Stimulated activated CD8-positive, alpha-beta memory T cell treated with anti-CD3 and anti-CD28 coated beads, Interleukin-7, amount 100 ng/mL, for 4 hours (primary cell): ENCODE data around the gene FRMD3.
"Not testable (repeated sequence)": the region's sequence is repeated elsewhere in the genome, so short reads cannot be mapped to it uniquely, and the experiment has no call there.

Source experiments
- DNase-seq, 2 donors: peaks; one replicate each; pipeline ENCODE4 v3.0.0-alpha.2; 2020; ENCODE audit warnings: low read depth in 2 of 2

FRMD3 gene

DNA sequence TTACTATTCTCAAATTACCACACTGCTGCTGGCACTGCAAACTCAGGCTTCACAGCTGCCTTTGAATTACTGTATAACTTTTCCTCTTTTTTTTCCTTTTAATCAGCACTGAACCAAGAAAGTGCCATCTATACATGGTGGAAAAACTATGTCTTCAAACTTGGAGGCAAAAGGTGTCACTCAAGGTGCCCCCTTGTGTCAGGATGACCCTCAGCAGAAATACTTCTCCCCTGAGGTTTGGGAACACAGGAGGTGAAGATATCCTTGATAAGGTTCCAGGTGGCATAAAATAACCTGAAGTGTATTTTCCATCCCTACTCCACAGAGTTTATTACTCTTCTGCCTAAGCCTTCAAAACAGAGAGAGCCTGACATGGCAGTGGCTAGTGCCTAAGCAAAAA, 14.5 kb downstream of the FRMD3 start:
- DNase-seq, result no peak

GRCh38 chr9:83521411-83521810, 16.8 kb downstream of the FRMD3 start:
- no peak for DNase-seq

DNA sequence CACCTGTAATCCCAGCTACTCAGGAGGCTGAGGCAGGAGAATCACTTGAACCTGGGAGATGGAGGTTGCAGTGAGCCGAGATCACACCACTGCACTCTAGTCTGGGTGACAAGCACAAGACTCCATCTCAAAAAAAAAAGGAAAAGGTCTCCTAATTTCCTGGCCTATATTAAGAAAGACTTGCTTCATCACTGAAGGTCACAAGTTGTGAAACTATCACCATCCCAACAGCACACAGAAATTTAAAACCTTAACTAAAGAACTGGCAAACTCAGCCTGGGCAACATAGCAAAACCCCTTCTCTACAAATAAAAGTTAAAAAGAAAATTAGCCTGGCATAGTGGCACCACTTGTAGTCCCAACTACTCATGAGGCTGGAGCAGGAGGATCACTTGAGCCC, 17.2 kb downstream of the FRMD3 start:
- DNase-seq, result no peak

GRCh38 chr9:83520292-83520691, 17.9 kb downstream of the FRMD3 start:
- no peak for DNase-seq

DNA sequence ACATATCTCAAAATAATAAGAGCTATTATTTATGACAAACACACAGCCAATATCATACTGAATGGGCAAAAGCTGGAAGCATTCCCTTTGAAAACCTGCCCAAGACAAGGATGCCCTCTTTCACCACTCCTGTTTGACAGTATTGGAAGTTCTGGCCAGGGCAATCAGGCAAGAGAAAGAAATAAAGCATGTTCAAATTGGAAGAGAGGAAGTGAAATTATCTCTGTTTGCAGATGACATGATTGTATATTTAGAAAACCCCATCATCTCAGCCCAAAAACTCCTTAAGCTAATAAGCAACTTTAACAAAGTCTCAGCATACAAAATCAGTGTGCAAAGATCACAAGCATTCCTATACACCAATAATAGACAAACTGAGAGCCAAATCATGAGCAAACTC, 20.2 kb downstream of the FRMD3 start:
- DNase-seq, result not testable (repeated sequence)

DNA sequence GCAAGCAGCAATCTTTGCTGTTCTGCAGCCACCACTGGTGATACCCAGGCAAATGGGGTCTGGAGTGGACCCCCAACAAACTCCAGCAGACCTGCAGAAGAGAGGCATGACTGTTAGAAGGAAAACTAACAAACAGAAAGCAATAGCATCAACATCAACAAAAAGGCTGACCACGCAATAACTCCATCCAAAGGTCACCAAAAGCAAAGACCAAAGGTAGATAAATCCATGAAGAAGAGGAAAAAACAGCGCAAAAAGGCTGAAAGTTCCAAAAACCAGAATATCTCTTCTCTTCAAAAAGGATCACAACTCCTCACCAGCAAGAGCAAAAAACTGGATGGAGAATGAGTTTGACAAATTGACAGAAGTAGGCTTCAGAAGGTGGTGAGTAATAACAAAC, 23.4 kb downstream of the FRMD3 start:
- DNase-seq, result no peak

GRCh38 chr9:83512621-83513020, 25.6 kb downstream of the FRMD3 start:
- DNase-seq, result no peak

- no peak for DNase-seq
Observed at GRCh38 chr9:83511051-83511450, 27.1 kb downstream of the FRMD3 start.

DNA sequence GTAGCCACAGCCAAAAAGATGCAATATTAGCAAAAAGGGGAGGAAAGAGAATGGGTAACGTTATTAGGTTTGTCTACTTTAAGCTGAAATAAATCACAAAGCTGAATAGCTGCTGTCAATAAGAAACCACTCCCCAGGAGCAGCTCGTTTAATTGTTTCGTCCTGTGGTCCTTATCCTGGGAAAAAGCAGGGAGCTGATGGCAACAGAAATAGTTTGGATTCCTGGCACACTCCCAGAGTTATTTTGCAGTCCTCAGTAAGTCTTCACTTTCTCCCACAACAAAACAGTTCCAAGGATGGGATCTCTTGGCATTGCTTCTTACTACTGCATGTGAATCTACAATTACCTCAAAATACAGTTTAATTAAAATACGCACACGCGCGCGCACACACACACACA, 28.8 kb downstream of the FRMD3 start:
- DNase-seq, result no peak

DNA sequence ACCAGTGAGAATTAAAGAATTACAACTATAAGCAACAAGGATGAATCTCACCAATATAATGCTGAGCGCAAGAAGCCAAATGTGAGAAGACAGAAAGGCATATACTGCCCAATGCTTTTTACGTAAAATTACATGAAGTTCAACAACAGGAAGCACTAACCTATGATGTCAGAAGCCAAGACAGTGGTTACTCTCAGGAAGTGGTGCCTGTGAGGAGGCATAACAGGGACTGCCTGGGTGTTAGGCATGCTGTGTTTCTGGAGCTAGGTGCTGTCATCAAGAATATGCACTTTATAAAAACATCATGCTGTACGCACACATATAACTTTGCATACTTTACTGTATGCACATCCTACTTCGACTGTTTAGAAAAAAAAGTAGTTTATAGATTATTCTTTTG, 30.1 kb downstream of the FRMD3 start:
- DNase-seq, result no peak

- DNase-seq, result no peak
Observed at GRCh38 chr9:83505282-83505681, 32.9 kb downstream of the FRMD3 start.

DNA sequence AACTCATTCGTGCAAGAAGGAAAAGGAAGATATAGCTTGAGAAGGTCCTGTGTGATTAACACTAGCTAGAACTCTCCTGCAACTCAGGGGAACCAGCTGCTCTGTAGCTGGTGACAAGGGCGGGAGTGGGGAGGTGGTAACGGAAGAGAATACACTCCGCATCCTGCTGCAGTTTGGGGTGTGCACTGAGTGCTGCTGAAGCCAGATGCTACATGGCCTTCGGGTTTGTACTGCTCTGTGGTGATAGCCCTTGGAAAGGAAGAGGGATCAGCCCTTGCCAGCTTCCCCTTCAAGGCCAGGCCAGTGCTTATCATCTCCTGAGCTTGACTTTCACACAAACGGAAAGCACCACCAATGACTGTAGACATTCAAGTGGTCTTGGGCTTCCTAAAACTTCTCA, 34.3 kb downstream of the FRMD3 start:
- DNase-seq, result no peak

GRCh38 chr9:83501565-83501964, 36.6 kb downstream of the FRMD3 start:
- DNase-seq, result no peak

DNA sequence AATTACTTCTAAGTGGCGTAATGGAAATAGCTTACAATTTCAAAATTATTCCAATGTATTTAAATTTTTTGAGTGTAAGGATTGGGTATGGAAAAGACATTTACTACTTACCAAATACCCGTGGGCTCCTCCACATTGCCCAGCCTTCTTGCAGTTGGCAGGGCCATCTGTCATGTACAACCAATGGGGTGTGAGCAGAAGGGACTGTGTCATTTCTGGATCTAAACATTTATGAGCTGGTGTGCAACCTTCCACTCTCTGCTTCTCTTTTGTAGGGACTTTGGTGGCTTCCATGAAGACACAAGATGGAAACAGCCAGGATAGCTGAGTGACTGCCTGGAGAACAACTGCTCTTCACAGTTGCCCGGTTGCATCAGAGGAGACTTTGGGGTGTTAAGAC, 40.8 kb downstream of the FRMD3 start:
- DNase-seq, result no peak

- no peak for DNase-seq
Observed at GRCh38 chr9:83491995-83492394, 46.2 kb downstream of the FRMD3 start.

DNA sequence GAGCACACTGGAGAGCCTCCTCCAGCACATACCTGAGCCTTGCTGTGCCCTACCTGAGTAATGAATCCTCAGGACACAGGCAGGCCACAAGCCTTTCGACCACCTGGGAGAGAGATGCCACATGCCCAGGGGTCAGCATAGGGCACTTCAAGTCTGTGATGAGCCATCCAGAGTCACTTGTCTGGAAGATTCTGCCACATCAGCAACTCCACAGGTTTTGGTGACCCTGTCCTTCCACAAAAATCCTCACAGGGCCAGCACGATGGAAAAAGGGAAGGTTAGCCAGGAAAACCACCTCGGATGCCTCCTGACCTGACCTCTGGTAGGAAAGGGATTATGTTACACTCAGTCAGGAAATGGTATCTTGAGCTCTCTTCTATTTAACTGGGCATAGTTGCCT, 46.8 kb downstream of the FRMD3 start:
- no peak for DNase-seq

- no peak for DNase-seq
Observed at GRCh38 chr9:83489961-83490360, 48.2 kb downstream of the FRMD3 start.

DNA sequence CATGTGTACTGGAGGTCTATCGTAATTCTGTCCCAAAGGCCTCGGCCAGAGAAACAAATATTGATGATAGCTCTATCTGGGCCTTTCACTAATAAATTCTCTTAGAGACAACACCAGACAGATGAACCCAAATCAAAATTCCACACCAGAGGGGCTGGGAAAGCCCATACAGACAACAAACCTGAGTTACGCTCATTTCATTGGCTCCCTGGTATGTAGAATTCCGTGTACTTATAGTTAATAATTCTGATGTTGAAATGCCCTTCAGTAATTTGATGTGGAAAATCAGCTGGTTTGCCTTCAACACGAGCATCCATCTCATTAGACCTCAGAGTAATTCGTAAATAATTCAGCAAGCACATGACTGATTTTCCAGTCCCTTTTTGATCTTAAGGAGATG, 53.2 kb downstream of the FRMD3 start:
- DNase-seq, result no peak

DNA sequence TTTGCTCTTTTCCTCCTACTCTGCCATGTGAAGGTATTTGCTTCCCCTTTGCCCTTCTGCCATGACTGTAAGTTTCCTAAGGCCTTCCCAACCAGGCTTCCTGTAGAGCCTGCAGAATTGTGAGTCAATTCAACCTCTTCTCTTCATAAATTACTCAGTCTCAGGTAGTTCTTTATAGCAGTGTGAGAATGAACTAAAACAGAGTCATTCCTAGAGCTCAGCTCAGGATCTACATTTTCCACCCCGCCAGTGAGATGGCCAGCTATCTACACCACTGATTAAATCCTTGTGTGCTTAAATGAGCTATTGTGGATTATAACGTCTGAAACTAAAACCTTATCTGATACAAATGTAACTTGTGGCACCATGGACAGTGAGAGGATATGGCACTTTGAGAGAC, 55.0 kb downstream of the FRMD3 start:
- no peak for DNase-seq

- no peak for DNase-seq
Observed at GRCh38 chr9:83479765-83480164, 58.4 kb downstream of the FRMD3 start.

GRCh38 chr9:83477571-83477970, 60.6 kb downstream of the FRMD3 start:
- DNase-seq, result no peak

DNA sequence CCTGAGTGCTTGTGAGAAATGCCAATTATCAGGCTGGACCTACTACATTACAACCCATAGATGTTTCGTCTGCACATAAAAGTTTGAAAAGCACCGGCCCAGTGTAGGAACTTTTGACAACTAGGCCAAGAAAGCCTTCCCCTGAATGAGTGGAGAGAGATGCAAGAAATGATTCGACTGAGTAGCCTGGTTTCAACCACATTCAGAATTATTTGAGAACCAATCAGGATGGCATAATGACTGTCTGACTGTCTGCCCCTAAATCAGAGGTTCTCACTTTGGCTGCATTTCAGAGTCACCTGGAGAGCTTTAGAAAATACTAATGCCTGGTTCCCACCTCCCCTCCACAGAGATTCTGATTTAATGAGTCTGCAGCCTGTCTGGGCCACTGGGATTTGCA, 61.1 kb downstream of the FRMD3 start:
- DNase-seq, result no peak

- DNase-seq, result no peak
Observed at GRCh38 chr9:83476513-83476912, 61.7 kb downstream of the FRMD3 start.

GRCh38 chr9:83475741-83476140, 62.5 kb downstream of the FRMD3 start:
- no peak for DNase-seq

DNA sequence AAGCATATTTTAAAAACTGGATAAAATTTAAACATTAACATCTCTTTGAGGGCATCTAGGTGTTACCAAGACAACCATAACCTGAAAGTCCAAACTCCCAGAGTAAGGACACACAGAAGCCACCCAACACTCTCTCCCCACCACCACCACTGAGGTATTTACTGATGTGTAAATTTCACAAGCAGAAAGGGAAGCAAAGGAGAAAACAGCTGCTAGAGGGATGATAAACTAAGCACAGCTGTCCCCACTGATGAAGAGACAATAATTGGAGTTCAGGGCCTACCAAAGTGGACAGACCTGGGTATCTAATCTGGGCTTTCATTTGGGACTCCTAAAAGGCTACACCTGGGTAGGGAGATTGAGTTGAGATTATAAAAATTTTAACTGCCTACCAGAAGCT, 63.6 kb downstream of the FRMD3 start:
- no peak for DNase-seq
